RWPE1 (cell line): ENCODE results near the gene ANO4.
"Not testable (repeated sequence)": the region's sequence is repeated elsewhere in the genome, so short reads cannot be mapped to it uniquely, and the experiment has no call there.

Experiments used
- CTCF ChIA-PET: fragments of 350-600 bp; sonication (Branson Sonifier 250); formaldehyde crosslinking; extraction: SDS; loops from one replicate; lab custom pipeline; 2021; lab: Yijun Ruan, JAX
- POLR2A ChIA-PET: fragments of 400-600 bp; formaldehyde crosslinking; extraction: SDS; loops from one replicate; lab custom pipeline; 2020; ENCODE audit warnings: antibody characterized with exemption; ENCODE audit not compliant: low non-redundant PET; lab: Yijun Ruan, JAX
- DNase-seq: peaks from one replicate; pipeline ENCODE4 v3.0.0; 2012; ENCODE audit warnings: low spot score
- H3K27ac ChIP-seq: fragments of 450-650 bp; 2 replicates; pipeline ENCODE4 v1.5.1; 2017
- TF ChIP-seq, protein P1 (sequence below): fragments of 450-650 bp; conservative IDR thresholded peaks from 2 replicates; pipeline ENCODE4 v1.5.1; 2017; ENCODE audit warnings: low read depth, mild to moderate bottlenecking

The ANO4 gene

GRCh38 chr12:100987552-100988521 lies 193.3 kb downstream of the ANO4 start:
- ChIA-PET POLR2A (no interaction called here), CTCF (no interaction called here)
- DNase-seq: peak; percentile 14
- TF ChIP-seq, protein P1, sequence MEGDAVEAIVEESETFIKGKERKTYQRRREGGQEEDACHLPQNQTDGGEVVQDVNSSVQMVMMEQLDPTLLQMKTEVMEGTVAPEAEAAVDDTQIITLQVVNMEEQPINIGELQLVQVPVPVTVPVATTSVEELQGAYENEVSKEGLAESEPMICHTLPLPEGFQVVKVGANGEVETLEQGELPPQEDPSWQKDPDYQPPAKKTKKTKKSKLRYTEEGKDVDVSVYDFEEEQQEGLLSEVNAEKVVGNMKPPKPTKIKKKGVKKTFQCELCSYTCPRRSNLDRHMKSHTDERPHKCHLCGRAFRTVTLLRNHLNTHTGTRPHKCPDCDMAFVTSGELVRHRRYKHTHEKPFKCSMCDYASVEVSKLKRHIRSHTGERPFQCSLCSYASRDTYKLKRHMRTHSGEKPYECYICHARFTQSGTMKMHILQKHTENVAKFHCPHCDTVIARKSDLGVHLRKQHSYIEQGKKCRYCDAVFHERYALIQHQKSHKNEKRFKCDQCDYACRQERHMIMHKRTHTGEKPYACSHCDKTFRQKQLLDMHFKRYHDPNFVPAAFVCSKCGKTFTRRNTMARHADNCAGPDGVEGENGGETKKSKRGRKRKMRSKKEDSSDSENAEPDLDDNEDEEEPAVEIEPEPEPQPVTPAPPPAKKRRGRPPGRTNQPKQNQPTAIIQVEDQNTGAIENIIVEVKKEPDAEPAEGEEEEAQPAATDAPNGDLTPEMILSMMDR: no peak
- no peak overlapping the region for H3K27ac ChIP-seq

DNA sequence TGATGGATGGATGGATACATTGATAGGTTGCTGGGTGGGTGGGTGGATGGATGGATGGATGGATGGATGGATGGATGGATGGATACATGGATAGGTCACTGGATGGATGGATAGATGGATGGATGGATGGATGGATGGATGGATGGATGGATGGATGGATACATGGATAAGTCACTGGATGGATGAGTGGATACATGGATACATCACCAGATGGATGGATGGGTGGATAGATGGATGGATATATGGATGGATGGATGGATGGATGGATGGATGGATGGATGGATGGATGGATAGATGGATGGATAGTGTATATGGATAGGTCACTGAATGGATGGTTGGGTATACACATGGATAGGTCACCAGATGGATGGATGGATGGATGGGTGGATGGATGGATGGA lies 194.9 kb downstream of the ANO4 start:
- CTCF ChIA-PET, DNase-seq, H3K27ac ChIP-seq, POLR2A ChIA-PET: not testable (repeated sequence)

GRCh38 chr12:100991102-100991501 lies 196.5 kb downstream of the ANO4 start:
- no peak for DNase-seq
- no peak overlapping the region for H3K27ac ChIP-seq
- TF ChIP-seq, protein P1: no peak
- CTCF ChIA-PET: no interaction called here
- POLR2A ChIA-PET: no interaction called here

- ChIA-PET CTCF (no interaction called here), POLR2A (no interaction called here)
- no peak overlapping the region for H3K27ac ChIP-seq
- DNase-seq: no peak
- TF ChIP-seq, protein P1: no peak
These were observed 197.6 kb downstream of the ANO4 start for GRCh38 chr12:100992194-100992593.

GRCh38 chr12:100993916-100994450 lies 199.4 kb downstream of the ANO4 start:
- CTCF ChIA-PET: interaction anchor here (0.6 kb wide), 1 partner anchor 712 kb away, joined by 3 read pairs; no protein-coding TSS in a partner anchor
- DNase-seq: no peak
- TF ChIP-seq, protein P1: no peak
- POLR2A ChIA-PET: no interaction called here
- H3K27ac ChIP-seq: no peak overlapping the region

DNA sequence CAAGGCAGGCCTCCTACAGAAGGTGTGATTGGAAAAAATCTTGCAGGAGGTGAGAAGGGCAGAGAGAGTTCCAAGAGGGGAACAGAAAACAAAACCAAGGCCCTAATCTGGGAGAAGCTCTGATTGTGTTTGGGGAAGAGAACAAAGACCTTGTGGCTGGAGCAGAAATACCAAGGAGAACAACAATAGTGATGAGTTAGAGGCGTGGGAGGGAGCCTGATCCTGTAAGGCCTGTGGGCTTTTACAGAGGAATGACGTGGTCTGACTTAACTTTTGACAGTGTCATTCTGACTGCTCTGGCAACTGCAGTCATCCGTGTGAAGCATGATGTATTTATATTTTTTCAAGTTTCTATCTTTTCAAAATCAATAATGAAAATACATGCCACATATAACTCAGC lies 200.6 kb downstream of the ANO4 start:
- TF ChIP-seq, protein P1: no peak
- ChIA-PET CTCF (interaction anchor here (0.6 kb wide), 1 partner anchor 263 kb away, joined by 3 read pairs; no protein-coding TSS in a partner anchor), POLR2A (no interaction called here)
- peak; percentile 12 for DNase-seq
- no peak overlapping the region for H3K27ac ChIP-seq

GRCh38 chr12:100995771-100996170 lies 201.2 kb downstream of the ANO4 start:
- H3K27ac ChIP-seq: no peak overlapping the region
- POLR2A ChIA-PET: no interaction called here
- DNase-seq: no peak
- CTCF ChIA-PET: no interaction called here
- TF ChIP-seq, protein P1: no peak
